Urothelium cell line (cell line): ENCODE data around the gene C9orf85.
"Not testable (repeated sequence)": the region's sequence is repeated elsewhere in the genome, so short reads cannot be mapped to it uniquely, and the experiment has no call there.

ENCODE experiments used
- DNase-seq: peaks from one replicate; pipeline ENCODE4 v3.0.0; 2011; ENCODE audit warnings: low spot score, mixed read lengths
- FAIRE-seq: peaks from 2 replicates; lab custom pipeline; 2011; peaks lifted over from hg19 to GRCh38; lab: Jason Lieb, UNC

The C9orf85 gene

DNA sequence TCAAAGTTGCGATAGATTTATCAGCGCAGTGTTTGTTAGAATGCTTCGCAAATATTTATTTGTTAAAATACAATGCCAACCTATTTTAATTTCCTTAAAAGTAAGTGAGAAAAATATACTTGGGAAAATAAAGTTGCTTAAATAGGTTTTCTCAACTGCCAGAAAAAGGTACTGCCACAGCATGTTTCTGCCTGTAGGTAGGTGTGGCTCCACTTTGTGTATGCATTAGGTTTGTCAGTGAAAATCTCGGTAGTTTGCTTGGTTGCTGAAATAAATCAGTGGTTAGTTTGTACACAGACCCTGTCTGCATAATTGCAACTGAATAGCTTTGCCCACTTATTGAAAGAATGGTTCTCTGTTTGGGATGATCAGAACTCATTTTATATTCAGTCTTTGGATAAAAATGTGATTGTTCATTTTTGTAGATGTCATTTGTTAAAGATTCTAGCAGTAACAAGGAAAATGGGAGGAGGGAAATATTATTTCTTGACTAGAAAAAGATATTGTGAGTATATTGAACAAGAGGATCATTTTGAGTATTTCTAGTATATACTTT lies 25.7 kb downstream of the C9orf85 start:
- DNase-seq (no peak), FAIRE-seq (no peak)

DNA sequence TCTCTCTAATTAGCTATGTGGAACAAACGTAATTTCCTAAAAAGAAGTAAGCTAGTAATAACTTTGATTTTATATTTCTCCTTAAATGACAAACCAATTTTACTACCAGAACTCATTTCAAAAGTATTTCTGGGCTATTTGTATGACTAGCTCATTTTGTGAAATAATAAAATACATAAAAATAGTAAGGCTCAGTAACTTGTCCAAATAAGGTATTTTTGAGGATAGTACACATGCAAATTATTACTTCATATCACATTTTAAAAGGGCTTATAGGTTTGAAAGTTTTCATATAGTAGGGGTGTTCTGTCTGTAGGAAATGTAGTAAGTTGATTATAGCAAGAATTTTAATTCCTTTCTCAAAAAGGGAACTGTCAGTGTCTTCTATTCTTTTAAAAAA lies 26.5 kb downstream of the C9orf85 start:
- FAIRE-seq (no peak), DNase-seq (no peak)

DNA sequence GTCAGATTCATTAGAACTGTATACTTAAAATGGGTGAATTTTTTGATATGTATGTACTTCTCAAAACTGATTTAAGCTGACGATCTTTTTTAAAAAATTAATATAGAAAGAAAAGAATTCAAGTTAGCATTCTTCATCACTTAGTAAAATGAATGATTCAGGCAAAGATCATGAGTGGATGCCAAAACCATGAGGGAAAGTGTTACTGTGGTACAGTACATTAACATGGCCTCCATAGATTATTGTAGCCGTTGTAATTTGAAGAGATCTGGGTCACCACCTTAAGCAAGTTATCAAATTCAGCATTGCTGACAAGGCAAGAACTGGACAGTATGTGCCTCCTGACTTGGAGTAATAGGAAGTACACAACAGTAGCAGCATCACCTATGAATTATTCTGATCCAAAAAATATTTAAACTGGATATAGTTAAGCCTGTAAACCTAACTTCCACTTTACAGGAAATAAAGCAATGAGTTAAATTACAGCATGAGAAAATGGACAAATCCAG lies 29.7 kb downstream of the C9orf85 start:
- FAIRE-seq (no peak), DNase-seq (no peak)

DNA sequence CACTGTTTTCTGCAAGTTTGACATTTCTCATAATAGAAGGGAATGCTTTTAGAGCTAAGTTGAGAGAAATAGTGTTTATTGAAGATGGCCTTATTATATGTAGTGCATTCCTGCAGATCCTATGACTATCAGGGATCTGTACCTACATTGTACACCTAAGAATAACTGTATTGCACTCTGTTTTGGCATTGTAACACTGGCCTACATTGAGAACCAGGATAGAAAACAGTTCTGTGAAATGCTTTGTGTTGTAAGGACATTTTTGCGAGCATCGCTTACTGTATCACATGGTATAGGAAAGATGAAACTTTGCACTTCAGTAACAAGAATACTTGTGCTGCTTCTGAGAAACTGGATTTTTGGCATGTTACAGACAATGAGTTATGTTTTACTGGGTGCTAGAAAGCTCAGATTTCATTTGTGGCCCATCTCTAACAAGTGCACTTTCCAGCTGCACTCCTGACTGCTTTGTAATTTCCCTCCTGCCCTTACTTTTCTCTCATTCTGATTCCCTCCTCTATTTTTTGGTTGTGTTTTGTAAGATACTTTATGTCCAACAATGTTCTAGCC lies 30.6 kb downstream of the C9orf85 start:
- DNase-seq (no peak), FAIRE-seq (peak; percentile 53)

DNA sequence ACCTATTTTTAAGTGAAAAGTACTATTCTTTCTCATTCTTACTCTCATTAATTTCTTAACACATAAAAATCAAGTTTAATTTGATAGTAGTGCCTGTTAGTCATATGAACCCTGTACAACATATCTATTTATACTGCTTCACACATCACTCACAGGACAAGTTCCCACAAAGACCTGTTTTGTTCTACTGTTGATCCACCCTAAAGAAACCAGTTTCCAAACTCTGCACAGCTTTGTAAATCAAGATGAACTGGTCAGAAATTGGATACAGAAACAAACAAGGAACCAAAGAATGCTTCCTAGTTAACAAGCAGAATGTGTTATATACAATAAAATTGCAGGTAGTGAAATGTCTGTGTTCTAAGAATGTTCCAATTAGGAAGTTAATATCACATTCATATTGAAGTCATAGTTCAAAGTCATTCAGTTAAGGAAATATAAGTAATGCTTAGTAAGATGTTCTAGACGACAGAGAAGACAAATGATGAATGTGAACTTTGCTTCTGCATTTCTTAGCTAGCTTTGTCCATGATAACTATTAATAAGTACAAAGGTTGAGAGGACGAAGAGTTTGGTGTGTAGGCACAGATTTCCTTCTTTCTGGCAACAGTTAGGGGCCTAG lies 33.4 kb downstream of the C9orf85 start:
- no peak for FAIRE-seq
- no peak for DNase-seq

DNA sequence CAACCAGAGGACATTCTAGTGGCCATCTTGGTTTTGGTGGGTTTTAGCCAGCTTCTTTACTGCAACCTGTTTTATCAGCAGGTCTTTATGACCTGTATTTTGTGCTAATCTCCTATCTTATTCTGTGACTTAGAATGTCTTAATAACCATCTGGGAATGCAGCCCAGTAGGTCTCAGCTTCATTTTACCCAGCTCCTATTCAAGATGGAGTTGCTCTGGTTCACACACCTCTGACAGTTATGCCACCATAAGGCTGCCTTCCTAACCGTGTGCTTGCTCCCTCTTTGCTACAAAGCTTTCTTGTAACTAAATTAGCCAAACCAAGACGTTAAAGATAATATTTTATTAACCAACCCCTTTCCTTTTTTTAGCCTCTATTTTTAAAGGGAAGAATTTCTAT lies 43.2 kb downstream of the C9orf85 start:
- DNase-seq, FAIRE-seq: not testable (repeated sequence)

DNA sequence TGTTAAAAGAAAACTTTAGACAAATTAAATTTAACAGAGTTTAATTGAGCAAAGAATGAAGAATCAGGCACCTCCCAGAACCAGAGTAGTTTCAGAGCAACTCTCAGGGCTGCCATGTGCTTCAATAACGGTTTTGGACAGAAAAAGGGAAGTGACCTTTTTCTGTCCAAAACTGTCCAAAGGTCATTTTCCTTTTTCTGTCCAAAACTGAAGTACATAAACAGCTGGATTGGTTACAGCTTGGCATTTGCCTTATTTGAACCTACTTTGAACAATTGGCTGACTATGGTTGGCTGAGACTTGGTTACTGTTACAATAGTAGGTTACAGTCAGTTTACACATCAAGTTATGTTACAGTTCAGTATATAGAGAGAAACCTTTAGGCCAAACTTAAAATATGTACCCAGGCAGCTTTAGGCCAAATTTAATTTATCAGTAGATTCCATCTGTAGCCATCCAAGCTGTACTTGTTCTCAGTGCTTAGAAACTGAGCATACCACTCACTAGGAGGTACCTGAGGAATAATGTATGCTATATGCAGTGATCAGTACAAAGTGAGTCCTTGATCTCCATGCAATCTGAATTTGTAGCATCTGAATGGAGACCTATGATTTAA lies 44.0 kb downstream of the C9orf85 start:
- FAIRE-seq (no peak), DNase-seq (no peak)

DNA sequence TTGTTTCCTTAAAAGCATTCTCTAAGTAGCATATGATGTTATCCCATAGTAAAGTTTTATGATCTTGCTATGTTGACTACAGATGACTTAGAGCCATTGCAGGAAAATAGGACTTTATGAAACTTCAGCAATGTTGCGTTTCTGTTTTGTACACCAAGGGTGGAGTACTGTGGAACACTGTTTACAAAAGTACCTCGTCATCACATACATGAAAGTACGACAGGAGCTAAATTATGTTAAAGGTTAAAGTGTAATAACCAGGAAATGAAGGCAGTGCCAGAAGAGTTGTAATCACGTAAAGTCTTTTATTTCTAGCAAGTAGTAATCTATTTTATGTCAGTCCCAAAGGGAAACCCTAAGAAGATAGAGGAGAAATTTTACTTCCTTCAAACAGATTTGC lies 50.9 kb downstream of the C9orf85 start:
- DNase-seq (no peak), FAIRE-seq (no peak)

DNA sequence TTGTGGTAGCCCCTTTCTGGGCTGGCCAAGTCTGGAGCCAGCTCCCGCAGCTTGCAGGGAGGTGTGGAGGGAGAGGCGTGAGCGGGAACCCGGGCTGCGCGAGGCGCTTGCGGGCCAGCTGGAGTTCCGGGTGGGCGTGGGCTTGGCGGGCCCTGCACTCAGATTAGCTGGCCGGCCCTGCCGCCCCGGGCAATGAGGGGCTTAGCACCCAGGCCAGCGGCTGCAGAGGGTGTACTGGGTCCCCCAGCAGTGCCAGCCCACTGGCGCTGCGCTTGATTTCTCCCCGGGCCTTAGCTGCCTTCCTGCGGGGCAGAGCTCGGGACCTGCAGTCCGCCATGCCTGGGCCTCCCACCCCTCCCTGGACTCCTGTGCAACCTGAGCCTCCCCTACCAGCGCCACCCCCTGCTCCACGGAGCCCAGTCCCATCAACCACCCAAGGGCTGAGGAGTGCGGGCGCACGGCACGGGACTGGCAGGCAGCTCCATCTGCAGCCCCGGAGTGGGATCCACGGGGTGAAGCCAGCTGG lies 52.1 kb downstream of the C9orf85 start:
- not testable (repeated sequence) for FAIRE-seq, DNase-seq

DNA sequence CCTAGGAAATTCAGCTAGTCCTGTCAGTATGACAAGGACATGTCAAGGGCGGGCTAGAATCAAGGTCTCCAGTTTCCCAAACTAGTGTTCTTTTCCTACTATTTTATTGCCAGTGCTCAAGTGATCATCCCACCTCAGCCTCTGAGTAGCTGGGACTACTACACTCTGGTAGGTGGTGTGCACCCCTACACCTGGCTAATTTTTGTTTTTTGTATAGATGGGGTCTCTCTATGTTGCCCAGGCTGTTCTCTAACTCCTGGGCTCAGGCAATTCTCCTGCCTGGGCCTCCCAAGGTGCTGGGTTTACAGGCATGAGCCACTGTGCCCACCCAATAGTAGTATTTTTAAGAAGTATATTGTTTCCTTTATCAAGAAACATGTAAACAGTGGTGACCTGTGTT lies 54.0 kb downstream of the C9orf85 start:
- DNase-seq = no peak
- FAIRE-seq = no peak

DNA sequence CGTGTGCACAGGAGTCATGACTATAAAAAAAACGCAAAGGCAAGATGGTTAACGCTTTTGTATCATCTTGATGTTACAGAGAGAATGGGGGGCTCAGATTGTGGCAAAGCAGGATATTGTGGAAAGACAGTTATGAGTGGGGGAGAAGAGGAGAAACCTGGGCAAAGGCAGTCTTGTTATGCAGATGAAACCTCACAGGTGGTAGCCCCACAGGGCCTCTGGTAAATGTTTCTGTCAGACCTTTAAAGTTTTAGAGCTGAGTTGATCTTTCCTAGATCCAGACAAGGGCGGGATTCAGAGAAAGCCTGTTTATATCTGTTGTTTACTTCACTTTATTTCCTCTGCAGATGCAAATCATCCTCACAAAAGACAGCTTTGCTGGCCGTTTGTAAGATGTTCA lies 55.2 kb downstream of the C9orf85 start:
- DNase-seq (no peak), FAIRE-seq (no peak)

DNA sequence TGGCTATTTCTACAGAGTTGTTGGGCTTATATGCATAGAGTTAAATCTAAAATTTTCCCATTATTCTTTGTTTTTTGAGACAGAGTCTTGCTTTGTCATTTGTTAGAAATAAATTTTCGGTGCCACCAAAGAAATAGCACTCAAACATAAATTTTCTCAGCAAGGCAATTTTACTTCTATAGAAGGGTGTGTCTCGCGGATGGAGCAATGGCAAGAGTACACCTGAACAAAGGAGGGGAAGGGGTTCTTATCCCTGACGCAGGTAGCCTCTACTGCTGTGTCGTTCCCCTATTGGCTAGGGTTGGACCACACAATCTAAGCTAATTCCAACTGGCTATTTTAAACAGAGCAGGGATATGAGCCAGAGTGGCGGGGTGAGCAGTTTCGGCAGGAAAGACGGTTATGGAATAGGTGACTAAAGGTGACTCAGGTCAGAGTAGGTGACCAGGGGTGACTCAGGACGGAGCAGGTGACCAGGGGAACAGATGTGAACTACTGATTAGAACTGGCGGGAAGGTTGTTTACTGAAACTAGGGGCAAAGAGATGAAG lies 57.2 kb downstream of the C9orf85 start:
- FAIRE-seq (no peak), DNase-seq (no peak)

DNA sequence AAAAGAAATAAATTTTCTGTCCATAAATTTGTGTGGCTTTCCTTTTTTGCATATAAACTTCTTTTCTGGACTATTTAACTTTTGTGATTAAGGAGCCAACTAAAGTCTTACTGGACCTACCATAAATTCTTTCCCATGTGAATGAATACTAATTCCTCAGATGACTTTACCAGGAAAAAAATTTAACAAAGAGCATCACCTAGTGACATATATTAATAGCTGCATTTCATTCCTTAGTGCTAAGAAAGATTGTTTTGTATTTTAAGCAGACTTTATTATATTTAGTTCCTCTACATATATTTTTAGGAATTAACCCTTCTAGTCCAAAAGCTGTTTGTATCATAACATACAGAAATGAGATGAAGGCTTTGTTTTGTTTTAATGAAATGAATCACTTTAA lies 64.4 kb downstream of the C9orf85 start:
- DNase-seq = no peak
- FAIRE-seq = no peak

DNA sequence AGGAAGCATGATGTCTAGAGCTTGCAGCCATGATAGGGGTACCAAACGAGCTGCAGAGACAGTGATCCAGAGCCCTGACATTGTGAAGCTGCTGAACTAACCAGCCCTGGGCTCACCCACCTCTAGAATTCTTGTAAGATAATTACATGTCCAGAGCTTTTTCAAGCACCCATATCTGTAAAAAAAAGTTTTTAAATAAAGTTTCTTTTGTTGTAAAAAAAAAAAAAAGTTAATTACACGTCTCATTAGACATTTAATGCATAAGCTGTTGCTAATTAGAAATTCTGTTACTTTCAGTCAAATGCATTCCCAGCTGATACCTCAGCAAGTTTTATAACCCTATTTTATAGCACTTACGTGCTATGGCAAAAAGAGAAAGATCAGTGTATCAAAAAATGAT lies 65.6 kb downstream of the C9orf85 start:
- no peak for FAIRE-seq
- DNase-seq = no peak

DNA sequence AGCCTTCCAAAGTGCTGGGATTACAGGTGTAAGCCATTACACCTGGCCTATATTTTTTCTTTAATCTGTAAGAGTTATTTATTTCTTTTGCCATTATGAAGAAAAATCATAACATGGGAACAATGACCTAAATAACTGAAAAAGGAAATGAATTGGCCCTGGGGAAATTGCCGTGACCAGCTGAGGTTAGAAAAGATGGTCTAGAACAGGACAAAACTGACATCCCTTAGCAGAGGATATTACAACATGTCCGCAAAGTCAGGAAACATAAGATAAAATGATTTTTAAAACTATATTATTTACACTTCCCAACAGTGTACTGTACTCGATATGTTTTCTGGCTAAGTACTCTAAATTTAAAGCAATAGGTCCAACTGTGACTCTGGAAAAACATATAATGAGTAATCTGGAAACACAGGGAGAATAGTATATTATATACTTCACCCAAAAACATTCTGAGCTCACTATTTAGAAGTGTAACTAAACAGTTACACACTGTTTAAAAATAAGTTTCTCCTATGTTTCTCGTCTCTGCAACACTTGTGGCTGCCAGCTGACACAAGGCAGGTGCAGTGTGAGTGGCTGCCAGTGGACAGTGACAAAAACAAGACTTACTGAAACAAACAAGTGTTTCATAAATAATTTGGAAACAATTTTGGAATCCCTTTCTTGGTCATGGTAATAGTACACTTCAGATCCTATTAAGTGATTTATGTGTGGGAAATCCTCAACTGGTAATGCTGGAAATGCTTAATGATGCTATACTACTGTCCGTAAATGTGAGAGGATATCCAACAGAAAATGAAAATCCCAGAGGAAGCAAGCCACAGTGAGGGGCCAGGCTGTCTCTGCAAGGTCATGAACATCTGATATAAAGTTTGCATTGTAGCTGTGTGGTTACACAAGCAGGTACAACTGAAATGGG lies 69.1 kb downstream of the C9orf85 start:
- FAIRE-seq (no peak), DNase-seq (no peak)

DNA sequence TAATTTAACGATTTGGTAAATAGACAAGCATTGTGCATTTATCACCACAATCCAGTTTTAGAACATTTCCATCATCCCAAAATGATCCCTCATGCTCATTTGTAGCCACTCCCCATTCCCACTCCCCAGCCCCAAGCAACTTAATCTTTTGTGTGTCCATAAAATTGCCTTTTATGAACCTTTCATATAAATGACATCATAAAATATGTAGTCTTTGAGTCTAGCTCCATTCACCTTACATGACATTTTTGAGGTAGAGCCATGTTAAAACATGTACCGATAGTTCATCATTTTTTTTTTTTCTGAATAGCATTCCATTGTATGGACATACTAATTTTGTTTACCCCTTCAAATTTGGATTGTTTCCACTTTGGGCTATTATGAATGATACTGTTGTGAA lies 70.5 kb downstream of the C9orf85 start:
- FAIRE-seq (no peak), DNase-seq (no peak)

DNA sequence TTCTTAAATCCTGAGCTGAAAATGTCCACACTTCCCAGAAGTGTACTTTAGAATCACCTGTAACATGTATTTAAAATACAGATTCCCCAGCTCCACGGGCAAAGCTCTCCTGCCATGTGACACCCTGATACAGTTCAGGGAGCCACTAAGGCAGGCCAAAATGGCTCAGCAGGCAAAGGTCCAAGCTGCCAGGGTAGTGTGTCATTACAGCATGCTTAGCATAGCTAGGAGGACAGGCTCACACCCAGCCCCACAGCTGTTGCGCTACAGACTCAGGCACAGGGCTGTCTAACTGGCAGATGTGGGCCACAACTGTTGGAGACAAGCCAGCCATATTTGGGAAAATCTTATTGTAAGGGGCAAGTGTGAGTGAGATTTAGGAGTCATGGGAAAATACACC lies 73.0 kb downstream of the C9orf85 start:
- peak; percentile 21 for DNase-seq
- FAIRE-seq = no peak

DNA sequence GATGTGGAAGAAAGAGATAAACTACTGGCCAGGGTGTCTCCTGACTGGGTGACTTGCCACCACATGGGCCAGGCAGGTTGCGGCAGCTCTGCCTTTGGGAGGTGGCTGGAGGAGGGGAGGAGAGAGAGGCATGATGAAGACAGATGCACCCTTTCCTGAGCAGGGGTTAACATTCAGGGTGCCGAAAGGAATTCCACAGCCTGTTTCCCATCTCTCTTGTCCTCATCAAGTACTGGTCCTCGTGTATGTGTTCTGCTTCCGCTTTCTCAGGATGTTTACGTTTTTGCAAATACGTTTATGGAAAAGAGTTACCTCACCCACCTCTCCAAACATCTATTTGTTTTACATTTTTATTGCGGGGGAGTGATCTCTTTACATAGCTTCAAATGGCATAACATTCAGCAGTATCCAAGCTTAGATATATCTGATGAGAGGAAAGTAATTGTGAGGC lies 73.4 kb downstream of the C9orf85 start:
- no peak for DNase-seq
- no peak for FAIRE-seq

DNA sequence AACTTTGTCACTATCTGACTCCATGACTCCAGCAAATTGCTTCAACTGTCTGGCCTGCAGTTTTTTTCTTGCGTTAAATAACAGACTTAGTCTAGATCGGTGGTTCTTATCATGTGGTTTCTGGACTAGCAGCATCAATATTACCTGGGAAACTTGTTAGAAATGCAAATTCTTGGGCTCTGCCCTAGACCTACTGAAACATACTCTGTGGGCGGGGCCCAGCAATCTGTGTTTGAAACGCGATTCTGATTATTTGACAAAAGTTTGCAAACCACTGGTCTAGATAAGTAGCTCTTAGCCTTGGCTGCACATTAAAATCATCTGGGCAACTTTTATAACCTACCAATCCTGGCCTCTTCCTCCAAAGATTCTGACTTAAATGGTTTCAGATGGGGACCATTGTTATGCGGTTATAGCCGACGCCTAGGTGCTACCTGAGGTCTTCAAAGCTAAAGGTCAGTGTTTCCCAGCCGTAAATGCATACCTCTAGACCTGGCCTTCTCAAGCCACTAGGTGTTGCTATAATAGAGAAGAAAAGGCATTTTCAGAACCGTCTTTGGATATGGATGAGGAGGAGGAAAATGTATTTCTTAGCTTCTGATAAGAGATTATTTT lies 74.0 kb downstream of the C9orf85 start:
- no peak for FAIRE-seq

DNA sequence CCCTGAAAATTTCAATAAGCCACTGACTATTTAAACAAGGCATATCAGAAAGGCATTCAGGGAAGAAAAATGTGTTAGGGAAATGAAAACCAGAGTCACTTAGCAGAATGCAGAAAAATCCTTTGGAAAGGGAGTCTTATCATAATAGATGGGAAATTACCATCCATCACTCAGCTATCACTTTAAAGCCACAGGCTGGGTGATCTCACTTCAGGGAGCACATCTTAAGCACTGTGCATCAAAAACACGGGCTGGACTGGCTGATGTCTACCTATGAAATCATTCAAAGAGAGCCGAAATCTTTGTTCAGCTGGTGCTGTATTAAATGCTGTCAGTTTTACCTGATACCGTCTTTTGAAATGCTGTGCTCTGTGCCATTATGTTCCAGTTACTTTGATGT lies 75.5 kb downstream of the C9orf85 start:
- FAIRE-seq = no peak

More for the DNA sequence above, 74.0 kb downstream of the C9orf85 start:
- no peak for DNase-seq

More for the DNA sequence above, 75.5 kb downstream of the C9orf85 start:
- DNase-seq = no peak
